HG03103 (cell line): ENCODE results near the gene AZIN2.
"Not testable (repeated sequence)": the region's sequence is repeated elsewhere in the genome, so short reads cannot be mapped to it uniquely, and the experiment has no call there.

Experiments
- ATAC-seq: cut with Tn5 transposase; IDR thresholded peaks from one replicate; pipeline ENCODE4 v1.9.1; 2021; ENCODE audit warnings: low read depth; ENCODE audit not compliant: unreplicated experiment

The AZIN2 gene

GRCh38 chr1:33124647-33125046, 43.7 kb downstream of the AZIN2 start:
- ATAC-seq = not testable (repeated sequence)

- ATAC-seq = no peak
Measured at GRCh38 chr1:33126411-33127000, 45.6 kb downstream of the AZIN2 start.

- ATAC-seq = peak; percentile 86
Measured at GRCh38 chr1:33127001-33127823, 46.3 kb downstream of the AZIN2 start.

- no peak for ATAC-seq
Measured at GRCh38 chr1:33128781-33129180, 47.8 kb downstream of the AZIN2 start.

GRCh38 chr1:33130297-33130696, 49.3 kb downstream of the AZIN2 start:
- ATAC-seq = no peak

- no peak for ATAC-seq
Measured at GRCh38 chr1:33131191-33131590, 50.2 kb downstream of the AZIN2 start.

GRCh38 chr1:33132549-33132948, 51.6 kb downstream of the AZIN2 start:
- ATAC-seq = no peak

GRCh38 chr1:33133478-33134105, 52.6 kb downstream of the AZIN2 start:
- no peak for ATAC-seq

GRCh38 chr1:33136041-33136440, 55.1 kb downstream of the AZIN2 start:
- not testable (repeated sequence) for ATAC-seq

- no peak for ATAC-seq
Measured at GRCh38 chr1:33137800-33138199, 56.8 kb downstream of the AZIN2 start.

- no peak for ATAC-seq
Measured at GRCh38 chr1:33140153-33141149, 59.5 kb downstream of the AZIN2 start.

GRCh38 chr1:33141216-33141615, 60.3 kb downstream of the AZIN2 start:
- ATAC-seq = no peak

GRCh38 chr1:33141781-33142180, 60.8 kb downstream of the AZIN2 start:
- no peak for ATAC-seq

GRCh38 chr1:33142483-33143064, 61.6 kb downstream of the AZIN2 start:
- ATAC-seq = no peak

GRCh38 chr1:33143176-33143575, 62.2 kb downstream of the AZIN2 start:
- ATAC-seq = no peak

- ATAC-seq = no peak
Measured at GRCh38 chr1:33143698-33144097, 62.7 kb downstream of the AZIN2 start.

- ATAC-seq = no peak
Measured at GRCh38 chr1:33146003-33146402, 65.0 kb downstream of the AZIN2 start.

- ATAC-seq = no peak
Measured at GRCh38 chr1:33147275-33147996, 66.5 kb downstream of the AZIN2 start.

GRCh38 chr1:33147997-33148314, 67.0 kb downstream of the AZIN2 start:
- no peak for ATAC-seq

- no peak for ATAC-seq
Measured at GRCh38 chr1:33148615-33149014, 67.7 kb downstream of the AZIN2 start.
